Measurements from ENCODE around the gene LRP8. TPM values are rescaled to one million over a fixed set of nuclear protein-coding genes. Genes with fewer than 3 reads are reported as not detected.
A peak's percentile ranks its signal among the peaks of the same experiment; 100 is the strongest.

LRP8 gene
- total RNA-seq, 4 donors from 2014 or later = 0.76 to 4.0 (median 2.0) TPM

- peak overlapping the region; percentile 62 for H3K4me3 ChIP-seq (ENCODE audit: low read depth, poor library complexity, severe bottlenecking)
- WGBS, 2 donors = 11 to 12% methylated on average over 20 to 25 of the region's 26 CpGs
- TF ChIP-seq POLR2A (IDR thresholded peaks at IDR 0.05) (no peak), CTCF (IDR thresholded peaks at IDR 0.05) (no peak)
- no peak for DNase-seq (ENCODE audit: low spot score in 2 of 2)
- intact Hi-C loops (cut with DNase I; ENCODE audit: low total_unique reads) = no loop called here
Measured at GRCh38 chr1:53325326-53326087, 2.4 kb downstream of the LRP8 start.

- no peak for DNase-seq (ENCODE audit: low spot score in 2 of 2)
- WGBS, 2 donors = 82 to 93% methylated on average over 7 of the region's 7 CpGs
Measured at GRCh38 chr1:53324728-53325297, 3.1 kb downstream of the LRP8 start.

GRCh38 chr1:53324321-53324720, 3.5 kb downstream of the LRP8 start:
- DNase-seq (ENCODE audit: low spot score in 2 of 2) = no peak
- 87 to 91% methylated on average over 10 of the region's 10 CpGs for WGBS, 2 donors
- TF ChIP-seq POLR2A (IDR thresholded peaks at IDR 0.05) = no peak
- TF ChIP-seq CTCF (IDR thresholded peaks at IDR 0.05) = no peak
- H3K4me3 ChIP-seq (ENCODE audit: low read depth, poor library complexity, severe bottlenecking) = no peak overlapping the region
- intact Hi-C loops (cut with DNase I; ENCODE audit: low total_unique reads) = no loop called here

More at GRCh38 chr1:53324728-53325297, 3.1 kb downstream of the LRP8 start:
- intact Hi-C loops (cut with DNase I; ENCODE audit: low total_unique reads) = no loop called here
- no peak overlapping the region for H3K4me3 ChIP-seq (ENCODE audit: low read depth, poor library complexity, severe bottlenecking)
- TF ChIP-seq CTCF (IDR thresholded peaks at IDR 0.05) (no peak), POLR2A (IDR thresholded peaks at IDR 0.05) (no peak)

- TF ChIP-seq CTCF (IDR thresholded peaks at IDR 0.05) = no peak
- no peak for TF ChIP-seq POLR2A (IDR thresholded peaks at IDR 0.05)
- DNase-seq (ENCODE audit: low spot score in 2 of 2) = no peak
- intact Hi-C loops (cut with DNase I; ENCODE audit: low total_unique reads) = no loop called here
- 94 to 97% methylated on average over 11 of the region's 11 CpGs for WGBS, 2 donors
- H3K4me3 ChIP-seq (ENCODE audit: low read depth, poor library complexity, severe bottlenecking) = no peak overlapping the region
Measured at GRCh38 chr1:53323316-53323715, 4.6 kb downstream of the LRP8 start.

- H3K4me3 ChIP-seq (ENCODE audit: low read depth, poor library complexity, severe bottlenecking) = no peak overlapping the region
- intact Hi-C loops (cut with DNase I; ENCODE audit: low total_unique reads) = no loop called here
- 81 to 84% methylated on average over 11 of the region's 11 CpGs for WGBS, 2 donors
- no peak for DNase-seq (ENCODE audit: low spot score in 2 of 2)
- TF ChIP-seq CTCF (IDR thresholded peaks at IDR 0.05) = no peak
- TF ChIP-seq POLR2A (IDR thresholded peaks at IDR 0.05) = no peak
Measured at GRCh38 chr1:53321776-53322602, 5.9 kb downstream of the LRP8 start.
